Ishikawa (cell line): ENCODE results near the gene STAG1.

ENCODE experiments used
- CEBPB ChIP-seq: IDR thresholded peaks from 2 replicates; pipeline ENCODE4 v1.6.1; 2012
- CREB1 ChIP-seq: IDR thresholded peaks from 2 replicates; pipeline ENCODE4 v1.6.1; 2012; ENCODE audit warnings: low read depth
- EGR1 ChIP-seq: IDR thresholded peaks from 2 replicates; pipeline ENCODE4 v1.6.1; 2012
- EP300 ChIP-seq: IDR thresholded peaks from 2 replicates; pipeline ENCODE4 v1.6.1; 2012; ENCODE audit warnings: borderline replicate concordance
- FOXM1 ChIP-seq: IDR thresholded peaks from 2 replicates; pipeline ENCODE4 v1.6.1; 2012; ENCODE audit warnings: low read depth, borderline replicate concordance
- NFIC ChIP-seq: IDR thresholded peaks from 2 replicates; pipeline ENCODE4 v1.6.1; 2012
- RAD21 ChIP-seq: IDR thresholded peaks from 2 replicates; pipeline ENCODE4 v1.6.1; 2012; ENCODE audit warnings: low read depth
- TAF1 ChIP-seq: IDR thresholded peaks from 2 replicates; pipeline ENCODE4 v1.6.1; 2012; ENCODE audit warnings: low read depth, mild to moderate bottlenecking
- TCF12 ChIP-seq: IDR thresholded peaks from 2 replicates; pipeline ENCODE4 v1.6.1; 2012; ENCODE audit warnings: low read depth
- TEAD4 ChIP-seq: IDR thresholded peaks from 2 replicates; pipeline ENCODE4 v1.6.1; 2012
- YY1 ChIP-seq: IDR thresholded peaks from 2 replicates; pipeline ENCODE4 v1.6.1; 2012; ENCODE audit warnings: low read depth
- ZBTB7A ChIP-seq: IDR thresholded peaks from 2 replicates; pipeline ENCODE4 v1.6.1; 2012; ENCODE audit warnings: low read depth
- TF ChIP-seq, protein P1 (sequence below): IDR thresholded peaks from 2 replicates; pipeline ENCODE4 v1.6.1; 2012
- TF ChIP-seq, protein P2 (sequence below): IDR thresholded peaks from 2 replicates; pipeline ENCODE4 v1.6.1; 2012; ENCODE audit warnings: low read depth, mild to moderate bottlenecking
- TF ChIP-seq, protein P3 (sequence below): IDR thresholded peaks from 2 replicates; pipeline ENCODE4 v1.6.1; 2012

Gene STAG1

DNA sequence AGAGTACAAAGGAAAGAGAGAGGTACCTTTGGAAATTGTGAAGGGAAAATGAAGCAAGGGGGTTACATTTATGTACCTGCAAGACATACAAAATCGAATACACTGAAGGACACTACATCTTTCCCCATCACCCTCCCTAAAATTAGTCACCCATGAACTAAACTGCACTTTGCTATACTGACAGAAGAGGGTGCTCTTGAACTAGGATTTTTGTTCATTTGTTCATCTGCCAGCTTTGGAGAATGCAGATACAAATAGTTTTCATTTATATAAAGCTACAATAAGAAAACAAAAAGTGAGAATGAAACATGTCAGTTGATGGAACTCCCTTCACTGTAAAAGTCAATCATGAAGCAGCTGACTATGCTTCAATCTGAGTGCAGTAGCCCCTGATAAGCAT lies 446.3 kb downstream of the STAG1 start:
- TF ChIP-seq TAF1 (no peak), FOXM1 (no peak), CREB1 (no peak), CEBPB (no peak), YY1 (no peak), EGR1 (no peak), ZBTB7A (no peak), TCF12 (no peak), TEAD4 (no peak), EP300 (no peak), NFIC (no peak), RAD21 (no peak)
- TF ChIP-seq, protein P1, sequence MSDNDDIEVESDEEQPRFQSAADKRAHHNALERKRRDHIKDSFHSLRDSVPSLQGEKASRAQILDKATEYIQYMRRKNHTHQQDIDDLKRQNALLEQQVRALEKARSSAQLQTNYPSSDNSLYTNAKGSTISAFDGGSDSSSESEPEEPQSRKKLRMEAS = no peak
- TF ChIP-seq, protein P2, sequence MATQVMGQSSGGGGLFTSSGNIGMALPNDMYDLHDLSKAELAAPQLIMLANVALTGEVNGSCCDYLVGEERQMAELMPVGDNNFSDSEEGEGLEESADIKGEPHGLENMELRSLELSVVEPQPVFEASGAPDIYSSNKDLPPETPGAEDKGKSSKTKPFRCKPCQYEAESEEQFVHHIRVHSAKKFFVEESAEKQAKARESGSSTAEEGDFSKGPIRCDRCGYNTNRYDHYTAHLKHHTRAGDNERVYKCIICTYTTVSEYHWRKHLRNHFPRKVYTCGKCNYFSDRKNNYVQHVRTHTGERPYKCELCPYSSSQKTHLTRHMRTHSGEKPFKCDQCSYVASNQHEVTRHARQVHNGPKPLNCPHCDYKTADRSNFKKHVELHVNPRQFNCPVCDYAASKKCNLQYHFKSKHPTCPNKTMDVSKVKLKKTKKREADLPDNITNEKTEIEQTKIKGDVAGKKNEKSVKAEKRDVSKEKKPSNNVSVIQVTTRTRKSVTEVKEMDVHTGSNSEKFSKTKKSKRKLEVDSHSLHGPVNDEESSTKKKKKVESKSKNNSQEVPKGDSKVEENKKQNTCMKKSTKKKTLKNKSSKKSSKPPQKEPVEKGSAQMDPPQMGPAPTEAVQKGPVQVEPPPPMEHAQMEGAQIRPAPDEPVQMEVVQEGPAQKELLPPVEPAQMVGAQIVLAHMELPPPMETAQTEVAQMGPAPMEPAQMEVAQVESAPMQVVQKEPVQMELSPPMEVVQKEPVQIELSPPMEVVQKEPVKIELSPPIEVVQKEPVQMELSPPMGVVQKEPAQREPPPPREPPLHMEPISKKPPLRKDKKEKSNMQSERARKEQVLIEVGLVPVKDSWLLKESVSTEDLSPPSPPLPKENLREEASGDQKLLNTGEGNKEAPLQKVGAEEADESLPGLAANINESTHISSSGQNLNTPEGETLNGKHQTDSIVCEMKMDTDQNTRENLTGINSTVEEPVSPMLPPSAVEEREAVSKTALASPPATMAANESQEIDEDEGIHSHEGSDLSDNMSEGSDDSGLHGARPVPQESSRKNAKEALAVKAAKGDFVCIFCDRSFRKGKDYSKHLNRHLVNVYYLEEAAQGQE = no peak
- TF ChIP-seq, protein P3, sequence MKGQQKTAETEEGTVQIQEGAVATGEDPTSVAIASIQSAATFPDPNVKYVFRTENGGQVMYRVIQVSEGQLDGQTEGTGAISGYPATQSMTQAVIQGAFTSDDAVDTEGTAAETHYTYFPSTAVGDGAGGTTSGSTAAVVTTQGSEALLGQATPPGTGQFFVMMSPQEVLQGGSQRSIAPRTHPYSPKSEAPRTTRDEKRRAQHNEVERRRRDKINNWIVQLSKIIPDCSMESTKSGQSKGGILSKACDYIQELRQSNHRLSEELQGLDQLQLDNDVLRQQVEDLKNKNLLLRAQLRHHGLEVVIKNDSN = no peak

DNA sequence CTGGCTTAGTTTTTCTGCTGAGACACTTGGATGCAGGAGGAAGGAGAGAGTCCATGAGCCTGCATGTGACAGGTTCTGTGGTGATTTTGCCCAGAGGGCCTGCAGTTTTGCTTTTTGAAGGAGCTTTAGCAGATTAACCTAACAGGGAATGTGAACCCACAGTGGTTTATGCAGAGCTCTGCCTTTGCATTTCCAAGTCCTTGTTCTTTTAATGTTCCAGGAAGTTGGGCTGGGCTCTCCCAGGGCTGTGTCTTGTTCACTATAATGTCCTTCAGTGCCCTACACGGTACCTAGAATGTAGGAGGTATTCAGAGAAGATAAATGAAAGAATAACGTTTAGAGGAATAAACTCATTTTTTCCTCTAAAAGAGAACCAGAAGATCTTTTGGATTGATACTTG lies 451.7 kb downstream of the STAG1 start:
- TF ChIP-seq EGR1 = no peak
- no peak for TF ChIP-seq NFIC
- TF ChIP-seq TEAD4 = no peak
- TF ChIP-seq CEBPB = no peak
- no peak for TF ChIP-seq TAF1

DNA sequence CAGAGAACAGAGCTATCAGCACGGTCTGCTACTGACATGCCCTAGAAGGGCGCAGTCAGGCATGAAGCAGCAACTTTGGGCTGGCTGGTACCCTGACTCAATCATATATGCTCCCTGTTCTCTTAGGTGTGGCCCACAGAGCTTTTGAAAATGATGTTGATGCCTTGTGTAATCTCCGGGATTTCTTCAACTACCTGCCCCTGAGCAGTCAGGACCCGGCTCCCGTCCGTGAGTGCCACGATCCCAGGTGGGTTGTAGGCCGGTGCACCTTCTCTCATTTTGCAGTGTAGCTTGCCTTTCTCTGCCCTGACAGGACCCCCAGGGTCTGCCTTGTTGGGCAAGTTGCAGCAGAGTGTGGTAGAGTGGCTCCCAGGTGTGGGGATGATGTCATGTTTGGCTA lies 454.4 kb downstream of the STAG1 start:
- TF ChIP-seq CREB1 = no peak
- no peak for TF ChIP-seq YY1
- TF ChIP-seq ZBTB7A = no peak
- TF ChIP-seq, protein P3 = no peak
- no peak for TF ChIP-seq FOXM1
- no peak for TF ChIP-seq TAF1
- no peak for TF ChIP-seq CEBPB
- TF ChIP-seq TEAD4 = no peak
- TF ChIP-seq TCF12 = no peak
- no peak for TF ChIP-seq RAD21
- TF ChIP-seq, protein P2 = no peak
- no peak for TF ChIP-seq NFIC
- no peak for TF ChIP-seq EGR1
- TF ChIP-seq EP300 = no peak
- TF ChIP-seq, protein P1 = no peak

DNA sequence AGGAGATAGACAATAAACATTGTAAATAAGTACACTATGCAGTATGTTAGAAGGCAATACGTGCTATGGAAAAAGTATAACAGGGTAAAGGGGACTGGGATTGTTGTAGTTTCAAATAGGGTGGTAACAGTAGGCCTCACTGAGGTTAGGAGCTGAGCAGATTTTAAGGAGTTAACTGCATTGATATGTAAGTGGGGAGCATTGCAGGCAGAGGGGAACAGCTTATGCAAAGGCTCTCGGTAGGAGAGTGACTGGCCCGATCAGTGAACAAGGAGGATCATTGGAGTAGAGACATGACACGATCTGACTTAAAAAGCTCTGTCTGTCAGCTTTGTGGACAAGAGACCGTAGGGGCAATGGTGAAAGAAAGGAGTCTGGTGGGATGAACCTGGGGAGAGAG lies 455.2 kb downstream of the STAG1 start:
- no peak for TF ChIP-seq FOXM1
- TF ChIP-seq TAF1 = no peak
- TF ChIP-seq, protein P3 = no peak
- no peak for TF ChIP-seq TCF12
- no peak for TF ChIP-seq NFIC
- TF ChIP-seq CEBPB = no peak
- TF ChIP-seq, protein P1 = no peak
- TF ChIP-seq, protein P2 = no peak
- TF ChIP-seq ZBTB7A = no peak
- TF ChIP-seq RAD21 = no peak
- no peak for TF ChIP-seq EGR1
- TF ChIP-seq CREB1 = no peak
- TF ChIP-seq YY1 = no peak
- TF ChIP-seq EP300 = no peak
- no peak for TF ChIP-seq TEAD4
